NT2/D1 (cell line): Measurements from ENCODE around the gene ACOT6.
A peak's percentile ranks its signal among the peaks of the same experiment; 100 is the strongest.

Source experiments
- DNase-seq: peaks from one replicate; pipeline ENCODE4 v3.0.0-alpha.2; 2011; ENCODE audit warnings: low read depth, low spot score
- H3K27me3 ChIP-seq: 2 replicates; pipeline ENCODE4 v1.6.0; 2011; ENCODE audit warnings: mild to moderate bottlenecking; ENCODE audit not compliant: insufficient read length, insufficient read depth
- H3K36me3 ChIP-seq: 2 replicates; pipeline ENCODE4 v1.6.1; 2011; ENCODE audit warnings: mild to moderate bottlenecking, low read length, mixed read lengths; ENCODE audit not compliant: insufficient read depth, insufficient read length
- H3K4me1 ChIP-seq: 2 replicates; pipeline ENCODE4 v1.5.1; 2011; ENCODE audit not compliant: insufficient read depth, insufficient read length
- H3K4me3 ChIP-seq: 2 replicates; pipeline ENCODE4 v1.5.1; 2011; ENCODE audit warnings: low read depth; ENCODE audit not compliant: insufficient read length
- H3K9ac ChIP-seq: 2 replicates; pipeline ENCODE4 v1.6.0; 2011; ENCODE audit warnings: low read depth; ENCODE audit not compliant: insufficient read length
- H3K9me3 ChIP-seq: 2 replicates; pipeline ENCODE4 v1.5.1; 2011; ENCODE audit warnings: mild to moderate bottlenecking, low read length; ENCODE audit not compliant: insufficient read depth
- SUZ12 ChIP-seq: IDR thresholded peaks from 2 replicates; pipeline ENCODE4 v1.6.1; 2011; ENCODE audit not compliant: insufficient read length, insufficient read depth; ENCODE audit errors: extremely low read depth
- YY1 ChIP-seq: IDR thresholded peaks from 2 replicates; pipeline ENCODE4 v1.6.1; 2011; ENCODE audit not compliant: insufficient read length, insufficient read depth
- ZNF274 ChIP-seq: IDR thresholded peaks from 2 replicates; pipeline ENCODE4 v1.6.1; 2011; ENCODE audit warnings: mild to moderate bottlenecking, low read depth, low read length

ACOT6 gene

GRCh38 chr14:73606271-73606670 lies 6.0 kb upstream of the ACOT6 start:
- Histone ChIP-seq H3K27me3 (no peaks in the 10 kb centered on the region), H3K4me1 (peaks cover 4% of the 10 kb centered on the region), H3K4me3 (no peak overlapping the region), H3K36me3 (no peaks in the 10 kb centered on the region), H3K9ac (no peak overlapping the region), H3K9me3 (peaks cover 20% of the 10 kb centered on the region; the same call in 1 of the 2 replicates)
- DNase-seq, result no peak
- TF ChIP-seq SUZ12, result no peak

- no peak overlapping the region for H3K9ac ChIP-seq
- TF ChIP-seq YY1 (no peak), SUZ12 (no peak)
- H3K4me1 ChIP-seq, result peaks cover 2% of the 10 kb centered on the region
- no peak overlapping the region for H3K4me3 ChIP-seq
- H3K27me3 ChIP-seq, result no peaks in the 10 kb centered on the region
- H3K36me3 ChIP-seq, result no peaks in the 10 kb centered on the region
- H3K9me3 ChIP-seq, result peaks cover 20% of the 10 kb centered on the region; the same call in 1 of the 2 replicates
- DNase-seq, result no peak
Observed at GRCh38 chr14:73607241-73607640, 5.1 kb upstream of the ACOT6 start.

GRCh38 chr14:73610687-73611086 lies 1.6 kb upstream of the ACOT6 start:
- Histone ChIP-seq H3K36me3 (no peaks in the 10 kb centered on the region), H3K27me3 (peaks cover 21% of the 10 kb centered on the region), H3K9ac (no peak overlapping the region), H3K4me1 (peaks cover 2% of the 10 kb centered on the region), H3K4me3 (no peak overlapping the region), H3K9me3 (peaks cover 17% of the 10 kb centered on the region; the same call in 1 of the 2 replicates)
- TF ChIP-seq ZNF274, result no peak
- no peak for TF ChIP-seq SUZ12
- TF ChIP-seq YY1, result no peak
- DNase-seq, result no peak

GRCh38 chr14:73613046-73613383 lies 698 bp downstream of the ACOT6 start:
- TF ChIP-seq SUZ12, result no peak
- TF ChIP-seq YY1, result no peak
- no peak for TF ChIP-seq ZNF274
- Histone ChIP-seq H3K27me3 (peaks cover 21% of the 10 kb centered on the region), H3K4me3 (peak overlapping the region; percentile 61), H3K9me3 (no peaks in the 10 kb centered on the region), H3K36me3 (no peaks in the 10 kb centered on the region), H3K4me1 (peaks cover 2% of the 10 kb centered on the region), H3K9ac (peak overlapping the region; percentile 76)
- no peak for DNase-seq

- no peak for DNase-seq
- no peak overlapping the region for H3K4me3 ChIP-seq
- peak overlapping the region; percentile 76 for H3K9ac ChIP-seq
- peaks cover 21% of the 10 kb centered on the region for H3K27me3 ChIP-seq
- H3K36me3 ChIP-seq, result no peaks in the 10 kb centered on the region
- H3K9me3 ChIP-seq, result no peaks in the 10 kb centered on the region
- H3K4me1 ChIP-seq, result peaks cover 2% of the 10 kb centered on the region
- no peak for TF ChIP-seq SUZ12
- TF ChIP-seq YY1, result no peak
- no peak for TF ChIP-seq ZNF274
Observed at GRCh38 chr14:73613419-73613963, 1.2 kb downstream of the ACOT6 start.

- Histone ChIP-seq H3K27me3 (peaks cover 27% of the 10 kb centered on the region), H3K36me3 (no peaks in the 10 kb centered on the region), H3K4me1 (peaks cover 2% of the 10 kb centered on the region), H3K9ac (no peak overlapping the region), H3K4me3 (no peak overlapping the region), H3K9me3 (no peaks in the 10 kb centered on the region)
- TF ChIP-seq YY1, result no peak
- no peak for TF ChIP-seq ZNF274
- TF ChIP-seq SUZ12, result no peak
- DNase-seq, result no peak
Observed at GRCh38 chr14:73616831-73617230, 4.5 kb downstream of the ACOT6 start.

- H3K27me3 ChIP-seq, result peaks cover 6% of the 10 kb centered on the region
- no peak for DNase-seq
- no peaks in the 10 kb centered on the region for H3K4me1 ChIP-seq
- no peaks in the 10 kb centered on the region for H3K36me3 ChIP-seq
- TF ChIP-seq YY1, result no peak
- TF ChIP-seq ZNF274, result no peak
- no peak for TF ChIP-seq SUZ12
- no peak overlapping the region for H3K4me3 ChIP-seq
- no peak overlapping the region for H3K9ac ChIP-seq
- no peaks in the 10 kb centered on the region for H3K9me3 ChIP-seq
Observed at GRCh38 chr14:73619524-73619923, 7.2 kb downstream of the ACOT6 start.
